Nephron progenitor cell (in vitro differentiated cells): Measurements from ENCODE around the gene ZNF322.

Experiments
- DNase-seq: peaks from one replicate; pipeline ENCODE4 v3.0.0; 2021
- H3K27ac Mint-ChIP-seq: 2 replicates; pipeline ENCODE4 v1.8.0; 2021; ENCODE audit warnings: mild to moderate bottlenecking, moderate library complexity, mixed read lengths
- H3K27me3 Mint-ChIP-seq: 2 replicates; pipeline ENCODE4 v1.8.0; 2021; ENCODE audit warnings: mild to moderate bottlenecking, low read depth, mixed read lengths; ENCODE audit not compliant: poor library complexity
- H3K36me3 Mint-ChIP-seq: 2 replicates; pipeline ENCODE4 v1.8.0; 2021; ENCODE audit warnings: low read depth, mixed read lengths
- H3K4me1 Mint-ChIP-seq: 2 replicates; pipeline ENCODE4 v1.8.0; 2021; ENCODE audit warnings: mixed read lengths
- H3K4me3 Mint-ChIP-seq: 2 replicates; pipeline ENCODE4 v1.8.0; 2021; ENCODE audit warnings: mild to moderate bottlenecking, moderate library complexity, mixed read lengths
- H3K9me3 Mint-ChIP-seq: 2 replicates; pipeline ENCODE4 v1.8.0; 2021; ENCODE audit warnings: mild to moderate bottlenecking, moderate library complexity, mixed read lengths
- CTCF ChIP-seq: fragments of 200-600 bp; sonication (generic); IDR thresholded peaks from 2 replicates; pipeline ENCODE4 v1.5.0; 2021; ENCODE audit warnings: antibody characterized with exemption

Gene ZNF322

DNA sequence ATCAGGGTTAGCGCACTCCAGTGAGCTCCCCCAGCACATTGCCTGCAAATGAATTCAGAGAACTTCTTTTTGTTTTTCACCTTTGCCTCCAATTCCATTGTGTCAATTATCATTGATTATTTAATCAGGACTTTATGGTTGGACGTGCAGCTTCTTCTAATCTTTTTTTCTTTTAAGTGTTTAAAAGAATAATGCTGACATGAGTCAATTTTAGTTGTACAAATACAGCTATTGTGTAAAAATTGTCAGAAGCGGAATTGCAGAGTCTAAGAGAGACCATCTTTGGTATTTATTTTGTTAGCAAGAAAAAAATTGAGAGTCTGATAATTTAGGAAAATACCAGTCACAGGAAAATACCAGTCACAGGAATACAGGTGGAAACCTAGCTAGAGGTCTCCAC is 57.3 kb downstream of the ZNF322 start:
- Mint-ChIP-seq H3K27me3 (peaks cover 25% of the 10 kb centered on the region), H3K9me3 (no peaks in the 10 kb centered on the region), H3K4me1 (peaks cover 12% of the 10 kb centered on the region), H3K36me3 (peaks cover 15% of the 10 kb centered on the region), H3K27ac (no peak overlapping the region), H3K4me3 (no peak overlapping the region)
- DNase-seq, result no peak
- no peak for TF ChIP-seq CTCF

GRCh38 chr6:26600759-26601158 is 58.8 kb downstream of the ZNF322 start:
- Mint-ChIP-seq H3K27me3 (peaks cover 18% of the 10 kb centered on the region), H3K4me3 (no peak overlapping the region), H3K9me3 (no peaks in the 10 kb centered on the region), H3K27ac (no peak overlapping the region), H3K4me1 (peaks cover 12% of the 10 kb centered on the region), H3K36me3 (peaks cover 15% of the 10 kb centered on the region)
- no peak for TF ChIP-seq CTCF
- DNase-seq, result no peak

- Mint-ChIP-seq H3K4me1 (peaks cover 12% of the 10 kb centered on the region), H3K27me3 (peaks cover 7% of the 10 kb centered on the region), H3K36me3 (peaks cover 15% of the 10 kb centered on the region), H3K9me3 (no peaks in the 10 kb centered on the region), H3K4me3 (peak overlapping the region; percentile 47), H3K27ac (no peak overlapping the region)
- DNase-seq, result no peak
- TF ChIP-seq CTCF, result no peak
These were observed 60.0 kb downstream of the ZNF322 start for GRCh38 chr6:26599591-26599990.

- no peak for TF ChIP-seq CTCF
- Mint-ChIP-seq H3K27me3 (peaks cover 2% of the 10 kb centered on the region), H3K4me1 (peaks cover 9% of the 10 kb centered on the region), H3K9me3 (no peaks in the 10 kb centered on the region), H3K4me3 (peak overlapping the region; percentile 47), H3K36me3 (peaks cover 15% of the 10 kb centered on the region), H3K27ac (no peak overlapping the region)
- no peak for DNase-seq
These were observed 60.4 kb downstream of the ZNF322 start for GRCh38 chr6:26599134-26599533.

DNA sequence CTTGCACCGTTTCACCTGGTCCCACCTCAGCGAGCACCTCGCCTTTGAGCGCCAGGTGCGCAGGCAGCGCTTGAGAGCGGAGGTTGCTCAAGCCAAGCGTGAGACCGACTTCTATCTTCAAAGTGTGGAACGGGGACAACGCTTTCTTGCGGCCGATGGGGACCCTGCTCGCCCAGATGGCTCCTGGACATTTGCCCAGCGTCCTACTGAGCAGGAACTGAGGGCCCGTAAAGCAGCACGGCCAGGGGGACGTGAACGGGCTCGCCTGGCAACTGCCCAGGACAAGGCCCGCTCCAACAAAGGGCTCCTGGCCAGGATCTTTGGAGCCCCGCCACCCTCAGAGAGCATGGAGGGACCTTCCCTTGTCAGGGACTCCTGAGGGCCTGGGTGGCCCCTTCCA is 61.3 kb downstream of the ZNF322 start:
- Mint-ChIP-seq H3K9me3 (no peaks in the 10 kb centered on the region), H3K4me1 (peaks cover under 1% of the 10 kb centered on the region)

More for the DNA sequence above, 61.3 kb downstream of the ZNF322 start:
- H3K27me3 Mint-ChIP-seq, result no peaks in the 10 kb centered on the region
- DNase-seq, result no peak
- H3K27ac Mint-ChIP-seq, result no peak overlapping the region
- peaks cover 15% of the 10 kb centered on the region for H3K36me3 Mint-ChIP-seq
- no peak for TF ChIP-seq CTCF
- H3K4me3 Mint-ChIP-seq, result no peak overlapping the region
